HG03196 (cell line): Measurements from ENCODE around the gene KRTAP6-1.

Source experiments
- ATAC-seq: cut with Tn5 transposase; IDR thresholded peaks from one replicate; pipeline ENCODE4 v1.9.1; 2021; ENCODE audit not compliant: unreplicated experiment

KRTAP6-1 gene

GRCh38 chr21:30613836-30614235 lies at the start of gene KRTAP6-1:
Gene KRTAP6-1 (minus strand): TSS chr21:30613930. CDS start chr21:30613904, 26 bp downstream.
- no peak for ATAC-seq

- ATAC-seq, result no peak
Observed at GRCh38 chr21:30652891-30653290, 39.2 kb upstream of the KRTAP6-1 start.

- no peak for ATAC-seq
Observed at GRCh38 chr21:30646904-30647414, 33.2 kb upstream of the KRTAP6-1 start.

GRCh38 chr21:30642564-30642963 lies 28.8 kb upstream of the KRTAP6-1 start, which contains the start of gene KRTAP20-3:
Gene KRTAP20-3 (plus strand): TSS chr21:30642864.
- ATAC-seq, result no peak

GRCh38 chr21:30638686-30639085 lies 25.0 kb upstream of the KRTAP6-1 start:
- no peak for ATAC-seq

- no peak for ATAC-seq
Observed at GRCh38 chr21:30634906-30635305, 21.2 kb upstream of the KRTAP6-1 start, which contains the start of gene KRTAP20-2. Gene KRTAP20-2 (plus strand): TSS chr21:30635206. CDS start chr21:30635264, 58 bp downstream.

- ATAC-seq, result no peak
Observed at GRCh38 chr21:30629200-30629599, 15.5 kb upstream of the KRTAP6-1 start.

- no peak for ATAC-seq
Observed at GRCh38 chr21:30628109-30628508, 14.4 kb upstream of the KRTAP6-1 start.

GRCh38 chr21:30625449-30626165 lies 11.9 kb upstream of the KRTAP6-1 start:
- ATAC-seq, result no peak

GRCh38 chr21:30623362-30623761 lies 9.6 kb upstream of the KRTAP6-1 start:
- ATAC-seq, result no peak

- no peak for ATAC-seq
Observed at GRCh38 chr21:30620522-30620921, 6.8 kb upstream of the KRTAP6-1 start, which contains the start of gene KRTAP20-4. Gene KRTAP20-4 (plus strand): TSS chr21:30620627.

- ATAC-seq, result no peak
Observed at GRCh38 chr21:30620080-30620479, 6.3 kb upstream of the KRTAP6-1 start.

- ATAC-seq, result no peak
Observed at GRCh38 chr21:30616125-30616524, 2.4 kb upstream of the KRTAP6-1 start, which contains the start of gene KRTAP20-1. Gene KRTAP20-1 (plus strand): TSS chr21:30616425. CDS start chr21:30616455, 30 bp downstream.

- ATAC-seq, result no peak
Observed at GRCh38 chr21:30615199-30615598, 1.5 kb upstream of the KRTAP6-1 start.

GRCh38 chr21:30612132-30612531 lies 1.6 kb downstream of the KRTAP6-1 start:
- ATAC-seq, result no peak

- ATAC-seq, result no peak
Observed at GRCh38 chr21:30605968-30606367, 7.8 kb downstream of the KRTAP6-1 start.

GRCh38 chr21:30600787-30601186 lies 12.9 kb downstream of the KRTAP6-1 start, which contains the start of gene KRTAP22-1:
Gene KRTAP22-1 (plus strand): TSS chr21:30601087.
- no peak for ATAC-seq

GRCh38 chr21:30598802-30599201 lies 14.9 kb downstream of the KRTAP6-1 start, which contains the start of gene KRTAP6-2:
Gene KRTAP6-2 (minus strand): TSS chr21:30598902. CDS start chr21:30598874, 28 bp downstream.
- no peak for ATAC-seq

- ATAC-seq, result no peak
Observed at GRCh38 chr21:30592140-30592539, 21.6 kb downstream of the KRTAP6-1 start, which contains the start of gene KRTAP6-3. Gene KRTAP6-3 (plus strand): TSS chr21:30592440. CDS start chr21:30592446, 6 bp downstream.

GRCh38 chr21:30590297-30590696 lies 23.4 kb downstream of the KRTAP6-1 start, which contains the start of gene KRTAP22-2:
Gene KRTAP22-2 (minus strand): TSS chr21:30590397.
- no peak for ATAC-seq

- ATAC-seq, result no peak
Observed at GRCh38 chr21:30582870-30583269, 30.9 kb downstream of the KRTAP6-1 start.

- ATAC-seq, result no peak
Observed at GRCh38 chr21:30580132-30580531, 33.6 kb downstream of the KRTAP6-1 start.
